PC-3 (cell line): Measurements from ENCODE around the gene NRG3. TPM values are rescaled to one million over a fixed set of nuclear protein-coding genes. Genes with fewer than 3 reads are reported as not detected.

Source experiments
- ATAC-seq: fragments of 200-7000 bp; cut with Tn5 transposase; 2 replicates; pipeline ENCODE4 v1.9.1; 2020; ENCODE audit warnings: mild to moderate bottlenecking, moderate library complexity
- BruUV-seq: library from RNA; stranded (reverse); fragments of 400-500 nt; replicated peaks from 2 replicates; lab custom pipeline; 2021; lab: Mats Ljungman, UMichigan
- CTCF ChIA-PET: fragments of 300-600 bp; sonication (Branson Sonifier 250); formaldehyde crosslinking; loops from one replicate; lab custom pipeline; 2022; ENCODE audit warnings: antibody characterized with exemption; lab: Charles Lee
- POLR2A ChIA-PET: fragments of 300-600 bp; sonication (Branson Sonifier 250); formaldehyde crosslinking; loops from one replicate; lab custom pipeline; 2022; ENCODE audit warnings: antibody characterized with exemption; ENCODE audit not compliant: unreplicated experiment; lab: Charles Lee
- DNase-seq: peaks from one replicate; pipeline ENCODE4 v3.0.0-alpha.2; 2015
- H2AFZ ChIP-seq: fragments of 300-600 bp; sonication (generic); 2 replicates; pipeline ENCODE4 v1.6.0; 2016; ENCODE audit warnings: antibody characterized with exemption, low read length
- H3F3A ChIP-seq: fragments of 300-600 bp; sonication (generic); one replicate; pipeline ENCODE4 v1.6.0; 2017; ENCODE audit warnings: antibody characterized with exemption, low read length, control low read depth, mild to moderate bottlenecking; ENCODE audit not compliant: unreplicated experiment
- H3K27ac ChIP-seq: fragments of 300-600 bp; sonication (generic); 2 replicates; pipeline ENCODE4 v1.5.1; 2016; ENCODE audit warnings: mild to moderate bottlenecking, low read length
- H3K27me3 ChIP-seq: fragments of 300-600 bp; sonication (generic); 2 replicates; pipeline ENCODE4 v1.6.1; 2016; ENCODE audit warnings: low read length, mixed read lengths
- H3K36me3 ChIP-seq: fragments of 300-600 bp; sonication (generic); 2 replicates; pipeline ENCODE4 v1.6.1; 2016; ENCODE audit warnings: low read depth, mixed run types, low read length, mixed read lengths
- H3K4me1 ChIP-seq: fragments of 300-600 bp; sonication (generic); 2 replicates; pipeline ENCODE4 v1.5.1; 2016; ENCODE audit warnings: low read length; ENCODE audit not compliant: insufficient read depth
- H3K4me2 ChIP-seq: fragments of 300-600 bp; sonication (generic); 2 replicates; pipeline ENCODE4 v1.6.0; 2016; ENCODE audit warnings: low read length
- H3K4me3 ChIP-seq: fragments of 300-600 bp; sonication (generic); 2 replicates; pipeline ENCODE4 v1.5.1; 2016; ENCODE audit warnings: mild to moderate bottlenecking, low read length, mixed read lengths
- H3K79me2 ChIP-seq: fragments of 300-600 bp; sonication (generic); 2 replicates; pipeline ENCODE4 v1.6.1; 2017; ENCODE audit warnings: low read length, mixed read lengths
- H3K9ac ChIP-seq: fragments of 300-600 bp; sonication (generic); 2 replicates; pipeline ENCODE4 v1.6.0; 2016; ENCODE audit warnings: mild to moderate bottlenecking, low read length
- H3K9me2 ChIP-seq: fragments of 300-600 bp; sonication (generic); replicated peaks from 2 replicates; pipeline ENCODE4 v1.6.1; 2016; ENCODE audit warnings: mixed run types, low read length, mixed read lengths
- H3K9me3 ChIP-seq: fragments of 300-600 bp; sonication (generic); 2 replicates; pipeline ENCODE4 v1.6.1; 2016; ENCODE audit warnings: low read length, mixed read lengths
- H4K20me1 ChIP-seq: fragments of 300-600 bp; sonication (generic); 2 replicates; pipeline ENCODE4 v1.6.1; 2016; ENCODE audit warnings: low read length, mixed read lengths
- CTCF ChIP-seq: fragments of 300-600 bp; sonication (generic); conservative IDR thresholded peaks from 2 replicates; pipeline ENCODE4 v1.5.1; 2017; ENCODE audit warnings: antibody characterized with exemption, low read depth, mild to moderate bottlenecking, low read length
- EZH2 ChIP-seq: fragments of 300-600 bp; sonication (generic); IDR thresholded peaks from one replicate; pipeline ENCODE4 v1.6.1; 2017; ENCODE audit warnings: antibody characterized with exemption, mild to moderate bottlenecking, low read length; ENCODE audit not compliant: unreplicated experiment
- EZH2phosphoT487 ChIP-seq: fragments of 300-600 bp; sonication (generic); IDR thresholded peaks from 2 replicates; pipeline ENCODE4 v1.6.1; 2018; ENCODE audit warnings: mild to moderate bottlenecking, antibody characterized with exemption, low read length, borderline replicate concordance
- intact Hi-C: fragments of 100-400 bp; cut with micrococcal nuclease; formaldehyde crosslinking; loops from 2 replicates; pipeline ENCODE4 v1.9.0; 2023
- total RNA-seq: library from RNA; depleted of rRNA; stranded (reverse); fragments of >200 nt; gene quantifications from 2 replicates; pipeline ENCODE4 v1.2.3, GENCODE V29; 2014

The NRG3 gene
- total RNA-seq, 1 experiment from 2014 or later = not detected

- Histone ChIP-seq H3K9me2 (no peaks in the 10 kb centered on the region), H3K27me3 (no peaks in the 10 kb centered on the region), H3K9ac (no peak overlapping the region), H3K27ac (no peak overlapping the region), H3K4me1 (no peaks in the 10 kb centered on the region), H3K79me2 (no peaks in the 10 kb centered on the region), H3K4me3 (no peak overlapping the region), H3K36me3 (no peaks in the 10 kb centered on the region), H2AFZ (no peak overlapping the region), H3K4me2 (no peak overlapping the region), H3F3A (no peaks in the 10 kb centered on the region), H3K9me3 (no peaks in the 10 kb centered on the region), H4K20me1 (no peaks in the 10 kb centered on the region)
- ChIA-PET CTCF (no interaction called here), POLR2A (no interaction called here)
- ATAC-seq = no peak
- BruUV-seq = no TSS peak
- no peak for DNase-seq
- intact Hi-C loops = no loop called here
- no peak for TF ChIP-seq EZH2
- no peak for TF ChIP-seq CTCF
- no peak for TF ChIP-seq EZH2phosphoT487
Measured at GRCh38 chr10:82565197-82565575, 690.2 kb downstream of the NRG3 start.

DNA sequence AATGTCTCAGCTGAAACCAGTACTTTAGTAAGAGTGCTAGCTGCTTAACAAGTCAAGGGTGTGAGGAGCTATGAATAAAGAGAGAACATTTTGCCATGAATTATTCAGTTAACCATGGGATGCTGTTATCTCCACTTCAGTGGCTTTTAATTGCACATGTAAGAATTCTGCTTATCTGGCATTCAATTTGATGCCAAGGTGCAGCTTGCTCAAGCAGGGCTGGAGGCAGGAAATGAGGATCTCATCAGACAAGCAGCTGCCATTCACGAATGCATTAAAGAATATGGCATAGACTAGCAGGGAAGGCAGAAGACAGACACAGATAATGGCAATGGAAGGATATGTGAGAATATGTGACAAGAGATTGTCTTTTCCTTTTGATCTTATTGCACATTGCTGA lies 697.8 kb downstream of the NRG3 start:
- no peak for TF ChIP-seq EZH2phosphoT487
- no peak for TF ChIP-seq EZH2
- TF ChIP-seq CTCF = no peak
- H3K4me2 ChIP-seq = no peak overlapping the region
- CTCF ChIA-PET = no interaction called here

GRCh38 chr10:82574081-82574480 lies 699.1 kb downstream of the NRG3 start:
- no peaks in the 10 kb centered on the region for H3K9me2 ChIP-seq
- H3K4me1 ChIP-seq = no peaks in the 10 kb centered on the region
- BruUV-seq = no TSS peak
- H3F3A ChIP-seq = no peaks in the 10 kb centered on the region
- H3K36me3 ChIP-seq = no peaks in the 10 kb centered on the region
- H3K9me3 ChIP-seq = no peaks in the 10 kb centered on the region
- TF ChIP-seq EZH2 (no peak), EZH2phosphoT487 (no peak), CTCF (no peak)
- POLR2A ChIA-PET = no interaction called here
- ATAC-seq (no peak), DNase-seq (no peak)
- no peak overlapping the region for H3K27ac ChIP-seq
- H3K79me2 ChIP-seq = no peaks in the 10 kb centered on the region
- H3K4me3 ChIP-seq = no peak overlapping the region
- no peak overlapping the region for H2AFZ ChIP-seq
- CTCF ChIA-PET = no interaction called here
- intact Hi-C loops = no loop called here
- no peak overlapping the region for H3K4me2 ChIP-seq
- H4K20me1 ChIP-seq = no peaks in the 10 kb centered on the region
- H3K27me3 ChIP-seq = no peaks in the 10 kb centered on the region
- no peak overlapping the region for H3K9ac ChIP-seq

More for the DNA sequence above, 697.8 kb downstream of the NRG3 start:
- Histone ChIP-seq H3K27ac (no peak overlapping the region), H3K9ac (no peak overlapping the region), H4K20me1 (no peaks in the 10 kb centered on the region), H3K4me3 (no peak overlapping the region), H3K9me2 (no peaks in the 10 kb centered on the region), H3K4me1 (no peaks in the 10 kb centered on the region), H3K9me3 (no peaks in the 10 kb centered on the region), H3K36me3 (no peaks in the 10 kb centered on the region), H2AFZ (no peak overlapping the region), H3K79me2 (no peaks in the 10 kb centered on the region), H3K27me3 (no peaks in the 10 kb centered on the region), H3F3A (no peaks in the 10 kb centered on the region)
- intact Hi-C loops = no loop called here
- BruUV-seq = no TSS peak
- POLR2A ChIA-PET = no interaction called here
- no peak for DNase-seq
- ATAC-seq = no peak
